Karpas-422 (cell line): ENCODE results near the gene L1TD1. TPM values are rescaled to one million over a fixed set of nuclear protein-coding genes. Genes with fewer than 3 reads are reported as not detected.

ENCODE experiments used
- DNase-seq: peaks from one replicate; pipeline ENCODE4 v3.0.0-alpha.2; 2015
- H2AFZ ChIP-seq: fragments of 200-600 bp; sonication (generic); 2 replicates; pipeline ENCODE4 v1.6.1; 2014; ENCODE audit warnings: antibody characterized with exemption, low read length, mixed read lengths
- H3K27ac ChIP-seq: fragments of 200-600 bp; sonication (generic); 2 replicates; pipeline ENCODE4 v1.5.1; 2014; ENCODE audit warnings: mild to moderate bottlenecking, low read length, moderate library complexity
- H3K27me3 ChIP-seq: fragments of 200-600 bp; sonication (generic); 2 replicates; pipeline ENCODE4 v1.6.1; 2014; ENCODE audit warnings: low read length, mixed read lengths
- H3K36me3 ChIP-seq: fragments of 200-600 bp; sonication (generic); 2 replicates; pipeline ENCODE4 v1.6.1; 2014; ENCODE audit warnings: low read length, mixed read lengths; ENCODE audit not compliant: insufficient read depth
- H3K4me1 ChIP-seq: fragments of 200-600 bp; sonication (generic); 2 replicates; pipeline ENCODE4 v1.6.1; 2014; ENCODE audit warnings: mild to moderate bottlenecking, low read length, mixed read lengths
- H3K4me2 ChIP-seq: fragments of 200-600 bp; sonication (generic); 2 replicates; pipeline ENCODE4 v1.6.1; 2014; ENCODE audit warnings: low read length, low read depth, mild to moderate bottlenecking; ENCODE audit not compliant: poor library complexity, severe bottlenecking
- H3K4me3 ChIP-seq: fragments of 200-600 bp; sonication (generic); 2 replicates; pipeline ENCODE4 v1.5.1; 2014; ENCODE audit warnings: mild to moderate bottlenecking, antibody characterized with exemption, low read length, mixed read lengths
- H3K79me2 ChIP-seq: fragments of 200-600 bp; sonication (generic); 2 replicates; pipeline ENCODE4 v1.6.1; 2014; ENCODE audit warnings: mild to moderate bottlenecking, low read length, mixed read lengths
- H3K9ac ChIP-seq: fragments of 200-600 bp; sonication (generic); 2 replicates; pipeline ENCODE4 v1.6.0; 2014; ENCODE audit warnings: low read length
- H3K9me2 ChIP-seq: fragments of 200-600 bp; sonication (generic), shearing (Covaris generic); replicated peaks from 2 replicates; pipeline ENCODE4 v1.6.0; 2014; ENCODE audit warnings: mild to moderate bottlenecking, low read length, moderate library complexity; ENCODE audit not compliant: insufficient read depth
- H3K9me3 ChIP-seq: fragments of 300-700, 200-600 bp; sonication (generic); 2 replicates; pipeline ENCODE4 v1.6.1; 2014; ENCODE audit warnings: low read length, mixed read lengths
- H4K20me1 ChIP-seq: fragments of 200-600 bp; sonication (generic); 2 replicates; pipeline ENCODE4 v1.6.1; 2014; ENCODE audit warnings: mild to moderate bottlenecking, antibody characterized with exemption, low read length, low read depth; ENCODE audit not compliant: insufficient read depth
- total RNA-seq: library from RNA; depleted of rRNA; stranded (reverse); fragments of >200 nt; shearing (Covaris generic); gene quantifications from 2 replicates; pipeline ENCODE4 v1.2.3, GENCODE V29; 2014; ENCODE audit warnings: low replicate concordance

Gene L1TD1
- total RNA-seq, 1 experiment from 2014 or later: not detected

DNA sequence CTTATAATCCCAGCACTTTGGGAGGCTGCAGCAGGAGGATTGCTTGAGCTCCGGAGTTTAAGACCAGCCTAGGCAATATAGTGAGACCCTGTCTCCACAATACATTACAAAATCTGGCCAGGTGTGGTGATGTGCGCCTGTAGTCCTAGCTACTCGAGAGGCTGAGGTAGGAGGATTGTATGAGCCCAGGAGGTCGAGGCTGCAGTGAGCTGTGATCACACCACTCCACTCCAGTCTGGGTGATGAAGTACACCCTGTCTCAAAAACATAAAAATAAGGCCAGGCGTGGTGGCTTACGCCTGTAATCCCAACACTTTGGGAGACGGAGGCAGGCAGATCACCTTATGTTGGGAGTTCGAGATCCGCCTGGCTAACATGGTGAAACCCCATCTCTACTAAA lies 27.7 kb downstream of the L1TD1 start:
- H3K4me3 ChIP-seq: no peak overlapping the region
- no peaks in the 10 kb centered on the region for H3K4me1 ChIP-seq
- H4K20me1 ChIP-seq: no peaks in the 10 kb centered on the region

DNA sequence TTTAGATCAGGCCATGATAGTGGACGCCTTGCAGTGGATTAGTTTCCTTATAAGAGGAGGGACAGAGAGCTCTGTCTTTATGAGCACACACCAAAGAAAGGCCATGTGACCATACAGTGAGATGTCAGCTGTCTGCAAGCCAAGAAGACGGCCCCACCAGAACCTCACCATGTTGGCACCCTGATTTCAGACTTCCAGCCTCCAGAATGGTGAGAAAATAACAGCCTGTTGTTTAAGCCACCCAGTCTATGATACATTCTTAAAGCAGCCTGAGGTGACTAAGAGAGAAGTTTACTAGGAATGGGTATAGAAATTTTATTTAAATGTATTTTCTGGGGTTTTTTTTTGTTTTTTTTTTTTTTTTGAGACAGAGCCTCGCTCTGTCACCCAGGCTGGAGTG lies 29.5 kb downstream of the L1TD1 start:
- Histone ChIP-seq H3K27ac (no peak overlapping the region), H3K36me3 (no peaks in the 10 kb centered on the region), H3K27me3 (no peaks in the 10 kb centered on the region), H3K4me2 (no peak overlapping the region), H2AFZ (no peak overlapping the region), H3K9me2 (no peaks in the 10 kb centered on the region), H3K9me3 (no peaks in the 10 kb centered on the region), H3K9ac (no peak overlapping the region), H3K79me2 (no peaks in the 10 kb centered on the region), H3K4me3 (no peak overlapping the region), H3K4me1 (no peaks in the 10 kb centered on the region), H4K20me1 (no peaks in the 10 kb centered on the region)
- no peak for DNase-seq

More for the DNA sequence above, 27.7 kb downstream of the L1TD1 start:
- Histone ChIP-seq H3K9me3 (no peaks in the 10 kb centered on the region), H3K4me2 (no peak overlapping the region), H2AFZ (no peak overlapping the region), H3K9ac (no peak overlapping the region), H3K79me2 (no peaks in the 10 kb centered on the region), H3K27ac (no peak overlapping the region), H3K27me3 (no peaks in the 10 kb centered on the region), H3K9me2 (no peaks in the 10 kb centered on the region), H3K36me3 (no peaks in the 10 kb centered on the region)
- DNase-seq: no peak

DNA sequence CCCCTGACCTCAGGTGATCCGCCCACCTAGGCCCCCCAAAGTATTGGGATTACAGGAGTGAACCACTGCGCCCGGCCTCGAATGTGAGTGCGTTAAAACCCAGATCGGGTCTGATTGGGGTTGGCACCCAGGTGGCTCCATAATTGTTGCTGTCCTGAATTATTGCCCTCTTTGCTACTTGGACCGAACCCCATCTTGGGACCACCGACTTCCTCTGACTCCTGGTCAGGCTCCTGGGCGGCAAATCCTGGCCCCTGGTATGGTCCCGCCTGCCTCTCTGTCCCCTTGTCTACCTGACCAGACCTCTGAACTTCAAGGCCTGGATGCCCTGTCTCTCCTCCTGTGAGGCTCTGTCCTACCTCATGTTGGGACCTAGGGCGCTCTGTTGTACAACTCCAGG lies 32.8 kb downstream of the L1TD1 start:
- Histone ChIP-seq H3K9me3 (no peaks in the 10 kb centered on the region), H2AFZ (no peak overlapping the region), H3K36me3 (no peaks in the 10 kb centered on the region), H3K27me3 (no peaks in the 10 kb centered on the region), H3K4me1 (no peaks in the 10 kb centered on the region), H4K20me1 (no peaks in the 10 kb centered on the region), H3K27ac (no peak overlapping the region), H3K9ac (no peak overlapping the region), H3K9me2 (no peaks in the 10 kb centered on the region), H3K79me2 (no peaks in the 10 kb centered on the region), H3K4me2 (no peak overlapping the region), H3K4me3 (no peak overlapping the region)
- DNase-seq: no peak

DNA sequence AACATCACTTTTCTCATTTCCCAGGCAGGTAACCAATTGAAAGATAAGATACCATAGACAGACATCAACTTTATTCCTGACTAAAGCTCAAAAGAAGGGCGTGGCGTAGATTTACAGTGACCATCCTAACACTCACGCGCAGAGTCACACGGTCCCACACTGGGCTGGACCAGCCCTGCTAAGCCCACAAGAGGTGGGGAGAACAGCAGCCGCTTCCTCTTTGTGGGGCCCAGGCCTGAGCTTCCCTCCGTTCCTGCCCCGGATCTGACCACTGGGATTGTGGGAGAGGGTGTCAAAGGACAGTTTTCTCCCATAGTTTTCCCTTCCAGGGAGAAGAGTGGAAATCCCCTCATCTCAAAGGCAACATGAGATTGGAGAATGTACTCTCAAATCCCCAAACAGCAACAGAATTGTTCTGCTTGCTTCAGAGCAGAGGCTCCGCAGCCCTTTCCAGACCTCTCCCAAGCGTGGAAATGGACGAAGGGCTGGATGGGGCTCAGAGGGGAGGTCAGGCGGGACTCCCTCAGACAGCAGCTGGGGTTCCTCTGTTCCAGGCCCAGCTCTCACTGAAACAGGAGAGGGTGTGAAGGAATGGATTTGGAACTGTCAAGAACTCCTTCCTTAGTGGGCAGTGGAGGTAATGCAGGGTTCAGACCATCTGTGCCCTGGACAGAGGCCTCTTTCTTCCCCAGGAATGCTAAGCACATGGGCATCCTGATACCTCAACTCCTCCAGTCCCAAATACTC lies 33.7 kb downstream of the L1TD1 start:
- Histone ChIP-seq H3K4me1 (no peaks in the 10 kb centered on the region), H3K9me3 (no peaks in the 10 kb centered on the region), H3K79me2 (no peaks in the 10 kb centered on the region), H3K9me2 (no peaks in the 10 kb centered on the region), H3K4me2 (no peak overlapping the region), H3K4me3 (no peak overlapping the region), H3K9ac (no peak overlapping the region), H4K20me1 (no peaks in the 10 kb centered on the region), H3K27me3 (no peaks in the 10 kb centered on the region), H3K36me3 (no peaks in the 10 kb centered on the region), H3K27ac (no peak overlapping the region), H2AFZ (no peak overlapping the region)
- no peak for DNase-seq

DNA sequence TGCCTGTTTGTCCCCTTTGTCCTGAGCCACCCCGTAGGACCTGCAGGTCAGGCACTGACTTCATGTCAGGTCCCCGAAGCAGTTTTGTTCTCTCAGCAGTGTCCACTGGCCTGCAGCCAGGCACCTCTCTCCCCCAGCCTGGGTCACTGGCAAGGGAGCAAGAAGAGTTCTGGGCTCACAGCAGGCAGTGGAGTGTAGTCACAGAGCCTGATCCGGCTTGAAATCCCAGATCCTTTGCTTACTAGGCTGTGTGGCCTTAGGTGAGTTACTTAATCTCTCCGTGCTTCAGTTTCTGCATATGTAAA lies 34.2 kb downstream of the L1TD1 start:
- no peak overlapping the region for H3K9ac ChIP-seq
- no peaks in the 10 kb centered on the region for H3K27me3 ChIP-seq
- H3K79me2 ChIP-seq: no peaks in the 10 kb centered on the region
- H3K4me3 ChIP-seq: no peak overlapping the region
- no peaks in the 10 kb centered on the region for H3K36me3 ChIP-seq
- no peaks in the 10 kb centered on the region for H3K9me3 ChIP-seq
- no peak overlapping the region for H3K4me2 ChIP-seq
- DNase-seq: no peak
- H3K27ac ChIP-seq: no peak overlapping the region
- no peak overlapping the region for H2AFZ ChIP-seq
- H3K9me2 ChIP-seq: no peaks in the 10 kb centered on the region
- H3K4me1 ChIP-seq: no peaks in the 10 kb centered on the region
- no peaks in the 10 kb centered on the region for H4K20me1 ChIP-seq

DNA sequence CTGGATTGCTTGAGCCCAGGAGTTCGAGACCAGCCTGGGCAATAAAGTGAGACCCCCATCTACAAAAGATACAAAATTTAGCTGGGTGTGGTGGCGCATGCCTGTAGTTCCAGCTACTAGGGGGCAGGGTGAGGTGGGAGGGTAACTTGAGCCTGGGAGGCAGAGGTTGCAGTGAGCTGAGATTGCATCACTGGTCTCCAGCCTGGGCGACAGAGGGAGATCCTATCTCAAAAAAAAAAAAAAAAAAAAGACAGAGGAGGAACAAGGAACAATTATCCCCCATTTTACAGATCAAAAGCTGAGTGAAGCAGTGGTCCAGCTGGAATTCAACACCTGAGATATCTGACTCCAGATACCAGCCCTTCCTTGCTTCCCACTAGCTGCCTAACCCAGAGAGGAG lies 34.8 kb downstream of the L1TD1 start:
- no peak for DNase-seq
- Histone ChIP-seq H3K9me2 (no peaks in the 10 kb centered on the region), H3K27me3 (no peaks in the 10 kb centered on the region), H3K4me3 (no peak overlapping the region), H2AFZ (no peak overlapping the region), H4K20me1 (no peaks in the 10 kb centered on the region), H3K79me2 (no peaks in the 10 kb centered on the region), H3K27ac (no peak overlapping the region), H3K9ac (no peak overlapping the region), H3K4me1 (no peaks in the 10 kb centered on the region), H3K36me3 (no peaks in the 10 kb centered on the region), H3K4me2 (no peak overlapping the region), H3K9me3 (no peaks in the 10 kb centered on the region)

DNA sequence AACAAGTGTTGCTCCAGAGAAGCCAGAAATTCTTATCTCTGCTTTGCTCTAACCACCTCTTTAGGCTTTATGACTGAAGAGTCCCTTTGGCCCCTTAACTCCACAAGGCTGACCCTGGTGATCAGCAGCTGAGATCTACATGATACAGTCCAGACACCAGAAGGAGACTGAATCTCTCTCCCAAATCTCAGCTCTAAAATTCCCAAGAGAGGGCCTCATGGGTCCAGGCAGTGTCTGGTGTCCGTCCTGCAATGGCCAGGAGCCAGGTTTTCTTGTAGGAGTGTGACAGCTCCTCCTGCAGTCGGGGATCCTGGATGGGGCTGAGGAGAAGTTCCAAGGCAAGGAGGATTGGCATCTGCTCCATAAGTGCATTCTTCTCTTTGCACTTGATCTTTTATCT lies 35.3 kb downstream of the L1TD1 start:
- DNase-seq: no peak
- no peak overlapping the region for H3K27ac ChIP-seq
- no peak overlapping the region for H2AFZ ChIP-seq
- H3K9me3 ChIP-seq: no peaks in the 10 kb centered on the region
- H3K79me2 ChIP-seq: no peaks in the 10 kb centered on the region
- H3K9ac ChIP-seq: no peak overlapping the region
- no peaks in the 10 kb centered on the region for H3K36me3 ChIP-seq
- no peaks in the 10 kb centered on the region for H4K20me1 ChIP-seq
- H3K9me2 ChIP-seq: no peaks in the 10 kb centered on the region
- H3K4me1 ChIP-seq: no peaks in the 10 kb centered on the region
- no peak overlapping the region for H3K4me2 ChIP-seq
- H3K4me3 ChIP-seq: no peak overlapping the region
- no peaks in the 10 kb centered on the region for H3K27me3 ChIP-seq

DNA sequence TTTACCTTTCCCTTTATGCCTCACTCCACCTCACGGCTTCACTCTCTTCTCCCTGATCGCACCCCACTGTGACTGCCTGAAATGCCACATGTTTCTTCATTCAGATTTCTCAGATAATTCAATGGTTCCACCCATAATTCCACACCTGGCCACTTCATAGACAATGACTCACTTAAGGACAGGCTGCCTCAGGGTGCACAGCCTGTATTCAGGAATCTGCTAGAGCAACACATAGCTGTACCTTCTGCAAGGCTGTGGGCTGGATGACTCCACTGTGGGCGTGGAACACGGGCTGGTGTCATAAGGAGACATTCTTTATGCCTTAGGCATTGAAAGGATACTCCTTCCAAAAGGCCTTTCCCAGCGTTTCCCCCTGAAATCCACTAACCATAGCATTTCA lies 36.1 kb downstream of the L1TD1 start:
- Histone ChIP-seq H3K27ac (no peak overlapping the region), H3K9me2 (no peaks in the 10 kb centered on the region), H2AFZ (no peak overlapping the region), H3K4me3 (no peak overlapping the region), H3K4me2 (no peak overlapping the region), H3K9ac (no peak overlapping the region), H3K9me3 (no peaks in the 10 kb centered on the region), H4K20me1 (no peaks in the 10 kb centered on the region), H3K4me1 (no peaks in the 10 kb centered on the region), H3K27me3 (no peaks in the 10 kb centered on the region), H3K36me3 (no peaks in the 10 kb centered on the region), H3K79me2 (no peaks in the 10 kb centered on the region)
- no peak for DNase-seq

DNA sequence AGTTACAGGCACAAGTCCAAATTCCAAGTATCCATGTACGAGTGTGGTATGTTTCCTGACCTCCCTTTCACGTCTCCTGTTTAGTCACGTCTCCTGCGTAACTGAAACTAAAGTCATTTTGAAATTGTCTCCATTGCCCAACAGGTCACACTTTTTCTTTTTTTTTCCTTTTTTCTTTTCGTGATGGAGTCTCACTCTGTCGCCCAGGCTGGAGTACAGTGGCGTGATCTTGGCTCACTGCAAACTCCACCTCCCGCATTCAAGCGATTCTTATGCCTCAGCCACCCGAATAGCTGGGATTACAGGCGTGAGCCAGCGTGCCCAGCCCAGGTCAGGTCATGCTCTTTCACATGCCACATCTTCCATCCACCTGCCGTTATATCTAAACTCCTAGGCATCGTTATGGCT lies 38.2 kb downstream of the L1TD1 start:
- no peak for DNase-seq
- Histone ChIP-seq H2AFZ (no peak overlapping the region), H3K9ac (no peak overlapping the region), H3K4me3 (no peak overlapping the region), H4K20me1 (no peaks in the 10 kb centered on the region), H3K36me3 (no peaks in the 10 kb centered on the region), H3K4me1 (no peaks in the 10 kb centered on the region), H3K9me2 (no peaks in the 10 kb centered on the region), H3K27ac (no peak overlapping the region), H3K9me3 (no peaks in the 10 kb centered on the region), H3K4me2 (no peak overlapping the region), H3K27me3 (no peaks in the 10 kb centered on the region), H3K79me2 (no peaks in the 10 kb centered on the region)
